Pancreas (tissue), 10 donors: ENCODE data around the gene NCAPG2. TPM values are rescaled to one million over a fixed set of nuclear protein-coding genes. Genes with fewer than 3 reads are reported as not detected.

Experiments used
- ATAC-seq, 4 donors: fragments of 200-7000 bp; cut with Tn5 transposase; one replicate each; pipeline versions ENCODE4 v1.8.0 to v1.9.1; 2020; ENCODE audit warnings: mild to moderate bottlenecking in 4 of 4, moderate library complexity in 4 of 4
- DNase-seq, 6 donors: peaks; one replicate each; pipeline ENCODE4 v3.0.0-alpha.2; 2020
- FAIRE-seq: peaks from 2 replicates; lab custom pipeline; 2012; peaks lifted over from hg19 to GRCh38; lab: Jason Lieb, UNC
- H3K27ac ChIP-seq, 4 donors: fragments of 200-600 bp; sonication (generic); 1 replicate in 3 of 4; 2 replicates in 1 of 4; pipeline versions ENCODE4 v1.5.0 to v1.8.0; 2020
- H3K27me3 ChIP-seq, 4 donors: fragments of 200-600 bp; one replicate each; pipeline ENCODE4 v1.8.0; 2021
- H3K36me3 ChIP-seq, 3 donors: fragments of 200-600 bp; sonication (generic) in 1 of 3; one replicate each; pipeline versions ENCODE4 v1.5.0 to v1.8.0; 2020 to 2021
- H3K4me1 ChIP-seq, 3 donors: fragments of 200-600 bp; one replicate each; pipeline ENCODE4 v1.8.0; 2021
- H3K4me3 ChIP-seq, 4 donors: fragments of 200-600 bp; sonication (generic) in 2 of 4; one replicate each; pipeline versions ENCODE4 v1.5.0 to v1.8.0; 2020 to 2021
- H3K9me3 ChIP-seq, 4 donors: fragments of 200-600 bp; one replicate each; pipeline ENCODE4 v1.8.0; 2021
- CTCF ChIP-seq, 4 donors: fragments of 200-600 bp; sonication (generic) in 3 of 4; IDR thresholded peaks; one replicate each; pipeline versions ENCODE4 v1.5.0 to v1.8.0; 2021; ENCODE audit warnings: antibody characterized with exemption in 4 of 4
- WGBS, 2 donors: extraction: QIAGEN DNeasy Blood & Tissue Kit; methylation state at CpG; one replicate each; pipeline ENCODE4 v1.1.7; 2013; 5-methylcytosine and 5-hydroxymethylcytosine counted together
- intact Hi-C, 3 donors: fragments of 100-400 bp; cut with DNase I; formaldehyde crosslinking; loops; one replicate each; pipeline versions ENCODE4 v1.11.1 to v1.14.2; 2022
- polyA plus RNA-seq, 2 donors: library from polyadenylated mRNA; stranded (reverse); fragments of 200-250 nt; gene quantifications; one replicate each; pipeline ENCODE4 v1.2.3, GENCODE V29; 2013
- total RNA-seq, 6 donors: library from RNA; stranded (reverse); fragmentation: NEBNext Ultra II Directional in 4 of 6; extraction: Animal tissue kit (Norgen Biotek cat#: 25700) in 4 of 6; gene quantifications; one replicate each; pipeline versions ENCODE4 v1.2.1 to v1.2.4, GENCODE V29; 2021 to 2023
- donor health status: healthy with polysubstance abuse.
- donor health status: DM: no; HTN: no; CAD: no; lungs with moderate emphysema.
- donor health status: DM: no; HTN: no; CAD: no.
- donor health status: control.
- donor health status: control.
- donor health status: Bipolar disorder and iron deficiency.
- donor health status: DM: yes; HTN: yes; CAD: no.
- donor health status: DM: no; HTN: no; CAD: no.
- donor health status: DM: no; HTN: no; CAD: no.
- donor health status: DM: yes; HTN: yes; CAD: no.

Gene NCAPG2
- total and polyA plus RNA-seq, 8 donors = 1.4 to 4.0 (median 3.1) TPM

GRCh38 chr7:158732494-158733219, 28.1 kb upstream of the NCAPG2 start:
- peaks cover 0 to 22% (median 3%) of the 10 kb centered on the region in 3 donors for H3K36me3 ChIP-seq
- no peaks in the 10 kb centered on the region for H3K9me3 ChIP-seq
- no peak overlapping the region for H3K4me3 ChIP-seq
- DNase-seq (no peak), FAIRE-seq (no peak), ATAC-seq (no peak)
- no peak overlapping the region for H3K27ac ChIP-seq
- H3K27me3 ChIP-seq = no peaks in the 10 kb centered on the region
- WGBS, 2 donors = 93 to 94% methylated on average over 10 of the region's 10 CpGs
- no peaks in the 10 kb centered on the region for H3K4me1 ChIP-seq
- intact Hi-C loops = no loop called here
- no peak for TF ChIP-seq CTCF (IDR thresholded peaks at IDR 0.05)

- H3K36me3 ChIP-seq = peaks cover 0 to 15% (median 3%) of the 10 kb centered on the region in 3 donors
- DNase-seq (no peak), FAIRE-seq (no peak), ATAC-seq (no peak)
- no peaks in the 10 kb centered on the region for H3K4me1 ChIP-seq
- H3K9me3 ChIP-seq = no peaks in the 10 kb centered on the region
- intact Hi-C loops = no loop called here
- H3K27ac ChIP-seq = no peak overlapping the region
- 89 to 90% methylated on average over 6 of the region's 6 CpGs for WGBS, 2 donors
- no peak overlapping the region for H3K4me3 ChIP-seq
- no peaks in the 10 kb centered on the region for H3K27me3 ChIP-seq
- no peak for TF ChIP-seq CTCF (IDR thresholded peaks at IDR 0.05)
Observed at GRCh38 chr7:158731761-158732160, 27.2 kb upstream of the NCAPG2 start.

GRCh38 chr7:158730383-158731346, 26.1 kb upstream of the NCAPG2 start:
- DNase-seq = no peak
- Histone ChIP-seq H3K9me3 (no peaks in the 10 kb centered on the region), H3K4me3 (no peak overlapping the region), H3K36me3 (peaks cover 0 to 9% (median 3%) of the 10 kb centered on the region in 3 donors), H3K4me1 (no peaks in the 10 kb centered on the region), H3K27me3 (no peaks in the 10 kb centered on the region), H3K27ac (no peak overlapping the region)
- FAIRE-seq = no peak
- no peak for TF ChIP-seq CTCF (IDR thresholded peaks at IDR 0.05)
- intact Hi-C loops = no loop called here
- ATAC-seq = peak in 1 of 4 donors; percentile 25
- WGBS, 2 donors = 79 to 84% methylated on average over 23 of the region's 23 CpGs

- ATAC-seq (no peak), FAIRE-seq (no peak), DNase-seq (no peak)
- H3K27ac ChIP-seq = no peak overlapping the region
- peaks cover 0 to 3% (median under 1%) of the 10 kb centered on the region in 3 donors for H3K36me3 ChIP-seq
- intact Hi-C loops = no loop called here
- no peaks in the 10 kb centered on the region for H3K27me3 ChIP-seq
- WGBS, 2 donors = 90 to 92% methylated on average over 7 of the region's 7 CpGs
- H3K9me3 ChIP-seq = no peaks in the 10 kb centered on the region
- no peak for TF ChIP-seq CTCF (IDR thresholded peaks at IDR 0.05)
- no peaks in the 10 kb centered on the region for H3K4me1 ChIP-seq
- no peak overlapping the region for H3K4me3 ChIP-seq
Observed at GRCh38 chr7:158729646-158730382, 25.2 kb upstream of the NCAPG2 start.
